HL-60 (cell line): Measurements from ENCODE around the gene COPB2.
"Not testable (repeated sequence)": the region's sequence is repeated elsewhere in the genome, so short reads cannot be mapped to it uniquely, and the experiment has no call there.

Source experiments
- DNase-seq, 2 experiments: peaks; one replicate each; pipeline ENCODE4 v3.0.0-alpha.2; 2010 to 2020; ENCODE audit warnings: low read depth in 1 of 2, low spot score in 1 of 2
- H3K27ac ChIP-seq: fragments of 250-450 bp; sonication (Bioruptor Pico); replicated peaks from 2 replicates; pipeline ENCODE4 v1.5.1; 2020; ENCODE audit warnings: mild to moderate bottlenecking, moderate library complexity
- H3K27me3 ChIP-seq: fragments of 250-450 bp; sonication (Bioruptor Pico); 2 replicates; pipeline ENCODE4 v1.5.1; 2021; ENCODE audit warnings: mild to moderate bottlenecking, moderate library complexity; ENCODE audit not compliant: insufficient read depth, poor library complexity, severe bottlenecking
- H3K4me3 ChIP-seq: replicated peaks from 2 replicates; pipeline ENCODE4 v1.5.1; 2011; ENCODE audit warnings: mild to moderate bottlenecking, control low read depth, low read length; ENCODE audit not compliant: insufficient read depth
- GABPA ChIP-seq: IDR thresholded peaks from 2 replicates; pipeline ENCODE4 v1.6.1; 2012; ENCODE audit warnings: low read depth
- POLR2AphosphoS5 ChIP-seq: IDR thresholded peaks from 2 replicates; pipeline ENCODE4 v1.6.1; 2012; ENCODE audit warnings: low read depth
- SPI1 ChIP-seq: IDR thresholded peaks from 2 replicates; pipeline ENCODE4 v1.6.1; 2012; ENCODE audit warnings: low read depth, mild to moderate bottlenecking, borderline replicate concordance
- TF ChIP-seq, protein P1 (sequence below): IDR thresholded peaks from one replicate; pipeline ENCODE4 v1.5.1; 2011; ENCODE audit warnings: low read length, control low read depth, inconsistent platforms; ENCODE audit not compliant: insufficient read depth
- TF ChIP-seq, protein P2 (sequence below): IDR thresholded peaks from 2 replicates; pipeline ENCODE4 v1.6.1; 2012; ENCODE audit warnings: low read depth; ENCODE audit not compliant: insufficient replicate concordance

The COPB2 gene

DNA sequence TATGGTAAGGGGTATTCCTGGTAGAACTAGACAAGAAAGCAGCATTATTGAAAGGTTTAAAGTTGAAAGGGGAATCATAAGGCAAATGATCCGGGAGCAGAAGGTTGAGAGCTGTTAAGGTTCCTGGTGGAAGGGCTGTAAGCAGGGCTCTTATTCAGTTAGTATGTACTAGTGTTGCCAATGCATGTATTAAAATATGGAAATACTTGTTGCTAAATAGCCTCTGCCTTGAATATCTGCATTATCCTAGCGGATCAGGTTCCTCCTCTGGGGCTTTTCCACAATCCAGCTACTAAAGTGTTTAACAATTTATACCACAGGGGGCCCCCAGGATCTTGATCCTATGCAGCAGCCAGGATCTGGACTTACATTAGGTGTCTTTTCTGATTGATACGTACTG, 7.3 kb upstream of the COPB2 start:
- DNase-seq, result no peak
- Histone ChIP-seq H3K27ac (no peak overlapping the region), H3K4me3 (no peak overlapping the region), H3K27me3 (no peaks in the 10 kb centered on the region)
- TF ChIP-seq SPI1 (no peak), GABPA (no peak), POLR2AphosphoS5 (no peak)
- TF ChIP-seq, protein P1, sequence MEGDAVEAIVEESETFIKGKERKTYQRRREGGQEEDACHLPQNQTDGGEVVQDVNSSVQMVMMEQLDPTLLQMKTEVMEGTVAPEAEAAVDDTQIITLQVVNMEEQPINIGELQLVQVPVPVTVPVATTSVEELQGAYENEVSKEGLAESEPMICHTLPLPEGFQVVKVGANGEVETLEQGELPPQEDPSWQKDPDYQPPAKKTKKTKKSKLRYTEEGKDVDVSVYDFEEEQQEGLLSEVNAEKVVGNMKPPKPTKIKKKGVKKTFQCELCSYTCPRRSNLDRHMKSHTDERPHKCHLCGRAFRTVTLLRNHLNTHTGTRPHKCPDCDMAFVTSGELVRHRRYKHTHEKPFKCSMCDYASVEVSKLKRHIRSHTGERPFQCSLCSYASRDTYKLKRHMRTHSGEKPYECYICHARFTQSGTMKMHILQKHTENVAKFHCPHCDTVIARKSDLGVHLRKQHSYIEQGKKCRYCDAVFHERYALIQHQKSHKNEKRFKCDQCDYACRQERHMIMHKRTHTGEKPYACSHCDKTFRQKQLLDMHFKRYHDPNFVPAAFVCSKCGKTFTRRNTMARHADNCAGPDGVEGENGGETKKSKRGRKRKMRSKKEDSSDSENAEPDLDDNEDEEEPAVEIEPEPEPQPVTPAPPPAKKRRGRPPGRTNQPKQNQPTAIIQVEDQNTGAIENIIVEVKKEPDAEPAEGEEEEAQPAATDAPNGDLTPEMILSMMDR, result no peak
- TF ChIP-seq, protein P2, sequence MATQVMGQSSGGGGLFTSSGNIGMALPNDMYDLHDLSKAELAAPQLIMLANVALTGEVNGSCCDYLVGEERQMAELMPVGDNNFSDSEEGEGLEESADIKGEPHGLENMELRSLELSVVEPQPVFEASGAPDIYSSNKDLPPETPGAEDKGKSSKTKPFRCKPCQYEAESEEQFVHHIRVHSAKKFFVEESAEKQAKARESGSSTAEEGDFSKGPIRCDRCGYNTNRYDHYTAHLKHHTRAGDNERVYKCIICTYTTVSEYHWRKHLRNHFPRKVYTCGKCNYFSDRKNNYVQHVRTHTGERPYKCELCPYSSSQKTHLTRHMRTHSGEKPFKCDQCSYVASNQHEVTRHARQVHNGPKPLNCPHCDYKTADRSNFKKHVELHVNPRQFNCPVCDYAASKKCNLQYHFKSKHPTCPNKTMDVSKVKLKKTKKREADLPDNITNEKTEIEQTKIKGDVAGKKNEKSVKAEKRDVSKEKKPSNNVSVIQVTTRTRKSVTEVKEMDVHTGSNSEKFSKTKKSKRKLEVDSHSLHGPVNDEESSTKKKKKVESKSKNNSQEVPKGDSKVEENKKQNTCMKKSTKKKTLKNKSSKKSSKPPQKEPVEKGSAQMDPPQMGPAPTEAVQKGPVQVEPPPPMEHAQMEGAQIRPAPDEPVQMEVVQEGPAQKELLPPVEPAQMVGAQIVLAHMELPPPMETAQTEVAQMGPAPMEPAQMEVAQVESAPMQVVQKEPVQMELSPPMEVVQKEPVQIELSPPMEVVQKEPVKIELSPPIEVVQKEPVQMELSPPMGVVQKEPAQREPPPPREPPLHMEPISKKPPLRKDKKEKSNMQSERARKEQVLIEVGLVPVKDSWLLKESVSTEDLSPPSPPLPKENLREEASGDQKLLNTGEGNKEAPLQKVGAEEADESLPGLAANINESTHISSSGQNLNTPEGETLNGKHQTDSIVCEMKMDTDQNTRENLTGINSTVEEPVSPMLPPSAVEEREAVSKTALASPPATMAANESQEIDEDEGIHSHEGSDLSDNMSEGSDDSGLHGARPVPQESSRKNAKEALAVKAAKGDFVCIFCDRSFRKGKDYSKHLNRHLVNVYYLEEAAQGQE, result no peak

DNA sequence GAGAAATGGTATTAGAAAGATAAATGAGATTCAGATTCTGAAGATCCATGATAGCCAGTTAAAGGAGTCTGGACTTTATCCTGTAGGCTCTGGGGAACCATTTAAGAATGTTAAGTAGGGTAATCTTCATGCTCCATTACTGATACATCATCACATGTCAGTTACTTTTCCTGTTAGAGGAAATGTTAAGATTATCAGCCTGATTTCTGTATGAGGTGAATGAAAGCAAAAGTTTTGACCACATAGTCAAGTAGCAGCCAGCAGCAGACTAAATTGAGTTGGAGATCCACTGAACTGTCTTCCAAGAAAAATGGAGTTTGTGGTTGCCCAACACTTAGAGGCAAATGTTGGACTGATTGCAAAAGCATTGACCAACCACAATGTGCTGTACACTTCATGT, 4.7 kb upstream of the COPB2 start:
- TF ChIP-seq GABPA, result no peak
- TF ChIP-seq SPI1, result no peak
- TF ChIP-seq, protein P1, result no peak
- TF ChIP-seq POLR2AphosphoS5, result no peak
- TF ChIP-seq, protein P2, result no peak
- Histone ChIP-seq H3K4me3 (no peak overlapping the region), H3K27ac (no peak overlapping the region), H3K27me3 (no peaks in the 10 kb centered on the region)
- no peak for DNase-seq

DNA sequence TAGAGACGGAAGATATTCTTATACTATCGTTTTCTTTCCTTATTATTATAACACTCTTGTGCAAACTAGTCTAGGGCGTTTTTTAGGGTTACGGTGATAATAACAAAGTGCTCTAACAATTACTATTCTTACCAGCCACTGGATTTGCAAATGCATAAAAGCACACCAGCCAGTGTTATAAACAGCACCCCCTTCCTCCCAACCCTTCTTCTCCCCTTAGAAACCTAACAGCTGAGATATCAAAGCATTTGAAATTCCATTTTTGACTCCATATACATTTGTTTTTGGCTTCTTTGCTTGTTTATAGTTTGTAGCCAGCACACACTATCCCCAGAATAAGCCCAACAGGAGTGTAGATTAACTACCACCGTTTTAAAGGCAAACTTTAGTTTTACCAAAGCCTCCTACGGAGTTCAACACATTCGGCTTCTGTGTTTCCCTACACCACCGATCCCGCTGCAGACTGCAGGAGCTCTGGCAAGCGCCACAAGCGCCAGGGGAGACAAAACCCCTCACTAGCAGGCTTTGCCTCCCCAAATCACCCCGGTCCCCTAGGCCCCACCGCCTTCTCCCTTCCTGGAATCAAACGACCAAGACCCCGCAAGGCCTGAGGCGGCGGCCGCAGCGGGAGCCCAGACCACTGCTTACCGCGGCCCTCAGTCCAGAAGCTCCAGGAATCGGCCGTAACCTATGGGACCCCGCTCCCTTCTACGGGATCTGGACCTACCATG, 461 bp downstream of the COPB2 start:
- Histone ChIP-seq H3K4me3 (peak overlapping the region; percentile 95), H3K27me3 (no peaks in the 10 kb centered on the region), H3K27ac (peak overlapping the region; percentile 94)
- peak in 1 of 2 experiments; percentile 22 for DNase-seq
- TF ChIP-seq GABPA, result no peak

DNA sequence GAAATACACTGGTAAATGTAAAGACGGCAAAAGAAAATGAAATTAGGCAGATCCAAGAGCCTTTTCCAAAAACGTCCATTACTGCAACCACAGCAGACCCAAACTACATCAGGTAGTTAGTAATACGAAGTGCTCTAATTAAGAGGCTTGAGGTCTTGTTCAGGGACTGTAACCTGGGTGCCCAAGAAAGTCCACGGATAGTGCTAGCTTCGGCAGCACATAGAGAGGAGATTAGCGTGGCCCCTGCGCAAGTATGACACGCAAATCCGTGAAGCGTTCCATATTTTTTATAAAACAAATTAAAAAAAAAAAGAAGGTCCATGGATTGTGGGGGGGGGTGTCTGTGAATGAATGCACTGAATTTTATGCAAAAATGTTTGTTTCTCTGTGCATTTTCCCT, 1.4 kb downstream of the COPB2 start:
- Histone ChIP-seq H3K4me3 (peak overlapping the region; percentile 95), H3K27me3 (no peaks in the 10 kb centered on the region), H3K27ac (no peak overlapping the region)
- no peak for TF ChIP-seq SPI1
- DNase-seq, result no peak

DNA sequence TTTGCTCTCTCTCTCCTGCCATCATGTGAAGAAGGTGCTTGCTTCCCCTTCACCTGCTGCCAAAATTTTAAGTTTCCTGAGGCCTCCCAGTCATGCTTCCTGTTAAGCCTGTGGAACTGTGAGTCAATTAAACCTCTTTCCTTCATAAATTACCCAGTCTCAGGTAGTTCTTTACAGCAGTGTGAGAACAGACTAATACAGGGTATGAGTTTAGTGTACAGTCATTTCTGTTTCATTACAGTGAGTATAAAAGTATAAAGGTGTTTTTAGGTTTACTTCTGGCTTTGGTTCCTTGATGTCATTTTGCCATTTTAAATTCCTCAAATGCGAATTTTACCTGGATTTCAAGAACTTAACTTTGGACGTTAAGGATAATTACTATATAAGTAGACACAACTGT, 7.2 kb downstream of the COPB2 start:
- DNase-seq, H3K27me3 ChIP-seq, H3K4me3 ChIP-seq, H3K27ac ChIP-seq: not testable (repeated sequence)
